ENCODE data around the gene CEP162.
"Not testable (repeated sequence)": the region's sequence is repeated elsewhere in the genome, so short reads cannot be mapped to it uniquely, and the experiment has no call there.

Gene CEP162

GRCh38 chr6:84150705-84151104, 76.7 kb downstream of the CEP162 start:
- DNase-seq = peak; percentile 54

- DNase-seq = no peak
These were observed 85.9 kb downstream of the CEP162 start for GRCh38 chr6:84141521-84141920.

GRCh38 chr6:84139311-84139710, 88.1 kb downstream of the CEP162 start:
- DNase-seq = no peak

DNA sequence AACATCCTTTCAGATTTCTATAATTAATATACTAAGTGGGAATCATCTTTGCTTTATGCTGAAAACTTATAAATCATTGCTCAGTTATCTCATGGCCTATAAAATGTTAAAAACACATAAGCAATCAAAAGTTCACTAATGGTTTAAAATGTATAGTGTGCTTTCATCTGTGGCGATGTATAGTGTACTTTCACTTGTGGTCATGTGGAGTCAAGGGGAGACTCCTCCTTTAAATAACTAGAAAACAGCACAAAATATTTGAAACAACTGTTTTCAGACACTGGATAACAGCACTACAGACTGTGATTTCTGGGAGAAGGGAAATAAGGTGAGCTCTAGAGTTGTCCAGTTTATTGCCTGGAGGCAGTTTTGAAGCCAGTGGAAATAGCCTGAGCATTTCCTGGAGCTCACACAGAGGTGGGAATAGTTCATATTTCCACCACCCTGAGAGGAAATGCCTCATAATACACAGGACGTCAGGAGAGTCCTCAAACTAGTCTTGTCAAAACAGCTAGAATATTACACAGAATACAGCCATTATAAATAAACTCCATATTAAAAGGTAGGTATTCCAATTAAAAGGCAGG, 89.4 kb downstream of the CEP162 start:
- DNase-seq = no peak

- DNase-seq = peak; percentile 83
These were observed 90.4 kb downstream of the CEP162 start for GRCh38 chr6:84137051-84137375.

DNA sequence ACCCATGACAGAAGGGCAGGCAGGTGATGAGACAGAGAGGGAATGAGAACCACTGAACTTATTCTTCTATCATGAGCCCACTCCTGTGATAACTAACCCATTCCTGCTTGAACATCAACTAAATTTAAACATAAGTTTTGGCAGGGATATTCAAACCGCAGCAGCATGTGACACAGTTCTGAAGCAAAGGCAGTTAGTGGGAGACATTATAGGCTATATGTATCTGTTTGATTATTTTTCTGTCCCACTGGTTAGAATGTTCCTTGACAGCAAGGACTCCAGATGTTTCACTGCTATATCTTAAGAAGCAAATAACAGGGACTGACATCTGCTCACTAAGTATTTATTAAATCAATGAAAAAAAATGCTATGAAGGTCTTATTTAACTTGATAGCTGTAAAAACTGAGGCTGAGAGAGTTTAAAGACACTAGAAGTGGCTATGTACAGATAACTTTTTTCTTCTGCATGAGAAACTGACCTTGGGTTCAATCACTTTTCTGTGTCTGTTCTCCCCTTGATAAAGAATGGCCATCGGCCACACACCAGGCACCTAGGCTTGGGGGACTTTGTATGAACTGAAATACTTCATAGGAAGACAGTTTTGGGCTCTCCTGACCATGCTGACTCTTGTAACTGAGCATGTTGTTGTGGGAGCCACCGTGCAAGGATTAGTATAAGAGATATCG, 90.9 kb downstream of the CEP162 start:
- no peak for DNase-seq

DNA sequence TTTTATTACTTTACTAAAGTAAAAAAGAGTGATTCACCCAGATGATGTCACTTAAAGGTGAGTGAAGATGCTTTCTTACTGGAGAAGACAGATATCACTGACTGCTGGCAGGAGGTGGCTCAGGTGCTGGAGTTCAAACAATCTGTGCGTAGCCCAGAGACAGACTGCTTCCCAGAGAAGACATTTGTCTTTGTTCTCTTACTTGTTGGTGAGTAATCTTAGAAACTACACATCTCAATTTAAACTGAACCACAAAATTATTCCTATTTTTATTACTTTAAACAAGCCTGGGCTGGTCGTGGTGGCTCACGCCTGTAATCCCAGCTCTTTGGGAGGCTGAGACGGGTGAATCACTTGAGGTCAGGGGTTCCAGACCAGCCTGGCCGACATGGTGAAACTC, 92.2 kb downstream of the CEP162 start:
- DNase-seq = no peak

DNA sequence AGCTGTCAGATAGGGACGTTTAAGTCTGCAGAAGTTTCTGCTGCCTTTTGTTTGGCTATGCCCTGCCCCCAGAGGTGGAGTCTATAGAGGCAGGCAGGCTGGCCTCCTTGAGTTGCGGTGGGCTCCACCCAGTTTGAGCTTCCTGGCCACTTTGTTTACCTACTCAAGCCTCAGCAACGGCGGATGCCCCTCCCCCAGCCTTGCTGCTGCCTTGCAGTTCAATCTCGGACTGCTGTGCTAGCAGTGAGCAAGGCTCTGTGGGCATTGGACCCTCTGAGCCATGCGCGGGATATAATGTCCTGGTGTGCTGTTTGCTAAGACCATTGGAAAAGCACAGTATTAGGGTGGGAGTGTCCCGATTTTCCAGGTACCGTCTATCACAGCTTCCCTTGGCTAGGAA, 94.1 kb downstream of the CEP162 start:
- DNase-seq = not testable (repeated sequence)

DNA sequence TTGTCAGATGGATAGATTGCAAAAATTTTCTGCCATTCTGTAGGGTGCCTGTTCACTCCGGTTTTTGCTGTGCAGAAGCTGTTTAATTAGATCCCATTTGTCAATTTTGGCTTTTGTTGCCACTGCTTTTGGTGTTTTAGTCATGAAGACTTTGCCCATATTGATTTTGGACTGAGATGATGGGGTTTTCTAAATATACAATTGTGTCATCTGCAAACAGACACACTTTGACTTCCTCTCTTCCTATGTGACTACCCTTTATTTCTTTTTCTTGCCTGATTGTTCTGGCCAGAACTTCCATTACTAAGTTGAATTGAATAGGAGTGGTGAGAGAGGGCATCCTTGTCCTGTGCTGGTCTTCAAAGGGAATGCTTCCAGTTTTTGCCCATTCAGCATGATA, 97.9 kb downstream of the CEP162 start:
- DNase-seq = not testable (repeated sequence)

- no peak for DNase-seq
These were observed 104.3 kb downstream of the CEP162 start for GRCh38 chr6:84123186-84123585.

- no peak for DNase-seq
These were observed 108.2 kb downstream of the CEP162 start for GRCh38 chr6:84119277-84119676.

DNA sequence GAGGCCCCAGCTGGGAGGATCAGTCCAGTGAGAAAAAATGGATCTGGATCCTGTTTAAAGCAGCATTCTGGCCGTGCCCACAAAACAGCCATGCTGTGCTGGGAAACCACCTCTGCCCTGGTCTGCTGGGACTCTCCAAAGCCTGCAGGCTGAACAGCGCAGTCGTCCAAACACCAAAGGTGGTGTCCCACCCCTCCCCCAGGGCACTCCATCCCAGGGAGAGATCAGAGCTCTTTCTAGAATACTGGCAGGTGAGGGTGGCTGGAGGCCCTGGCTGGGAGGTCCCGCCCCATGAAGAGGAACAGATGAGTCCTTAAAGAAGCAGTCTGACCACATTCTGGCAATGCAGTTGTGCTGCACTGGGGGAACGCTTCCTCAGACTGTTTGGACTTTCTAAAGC, 109.3 kb downstream of the CEP162 start:
- no peak for DNase-seq

DNA sequence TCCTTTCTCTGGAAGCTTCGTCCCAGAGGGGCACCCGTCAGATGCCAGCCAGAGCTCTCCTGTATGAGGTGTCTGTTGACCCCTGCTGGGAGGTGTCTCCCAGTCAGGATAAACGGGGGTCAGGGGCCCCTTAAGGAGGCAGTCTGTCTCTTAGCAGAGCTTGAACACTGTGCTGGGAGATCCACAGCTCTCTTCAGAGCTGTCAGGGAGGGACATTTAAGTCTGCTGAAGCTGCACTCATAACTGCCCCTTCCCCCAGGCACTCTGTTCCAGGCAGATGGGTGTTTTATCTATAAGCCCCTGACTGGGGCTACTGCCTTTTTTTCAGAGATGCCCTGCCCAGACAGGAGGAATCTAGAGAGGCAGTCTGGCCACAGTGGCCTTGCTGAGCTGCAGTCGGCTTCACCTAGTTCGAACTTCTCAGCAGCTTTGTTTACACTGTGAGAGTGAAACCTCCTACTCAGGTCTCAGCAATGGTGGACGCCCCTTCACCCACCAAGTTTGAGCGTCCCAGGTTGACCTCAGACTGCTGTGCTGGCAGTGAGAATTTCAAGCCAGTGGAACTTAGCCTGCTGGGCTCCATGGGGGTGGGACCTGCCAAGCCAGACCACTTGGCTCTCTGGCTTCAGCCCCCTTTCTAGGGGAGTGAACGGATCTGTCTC, 112.4 kb downstream of the CEP162 start:
- DNase-seq = not testable (repeated sequence)

DNA sequence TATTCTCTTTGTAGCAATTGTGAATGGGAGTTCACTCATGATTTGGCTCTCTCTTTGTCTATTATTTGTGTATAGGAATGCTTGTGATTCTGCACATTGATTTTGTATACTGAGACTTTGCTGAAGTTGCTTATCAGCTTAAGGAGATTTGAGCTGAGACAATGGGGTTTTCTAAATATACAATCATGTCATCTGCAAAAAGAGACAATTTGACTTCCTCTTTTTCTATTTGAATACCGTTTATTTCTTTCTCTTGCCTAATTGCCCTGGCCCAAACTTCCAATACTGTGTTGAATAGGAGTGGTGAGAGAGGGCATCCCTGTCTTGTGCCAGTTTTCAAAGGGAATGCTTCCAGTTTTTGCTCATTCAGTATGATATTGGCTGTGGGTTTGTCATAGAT, 116.1 kb downstream of the CEP162 start:
- DNase-seq = not testable (repeated sequence)

- DNase-seq = no peak
These were observed 119.9 kb downstream of the CEP162 start for GRCh38 chr6:84107495-84107894.

GRCh38 chr6:84105215-84105924, 122.1 kb downstream of the CEP162 start:
- peak; percentile 50 for DNase-seq

- DNase-seq = peak; percentile 49
These were observed 124.4 kb downstream of the CEP162 start for GRCh38 chr6:84103029-84103428.

DNA sequence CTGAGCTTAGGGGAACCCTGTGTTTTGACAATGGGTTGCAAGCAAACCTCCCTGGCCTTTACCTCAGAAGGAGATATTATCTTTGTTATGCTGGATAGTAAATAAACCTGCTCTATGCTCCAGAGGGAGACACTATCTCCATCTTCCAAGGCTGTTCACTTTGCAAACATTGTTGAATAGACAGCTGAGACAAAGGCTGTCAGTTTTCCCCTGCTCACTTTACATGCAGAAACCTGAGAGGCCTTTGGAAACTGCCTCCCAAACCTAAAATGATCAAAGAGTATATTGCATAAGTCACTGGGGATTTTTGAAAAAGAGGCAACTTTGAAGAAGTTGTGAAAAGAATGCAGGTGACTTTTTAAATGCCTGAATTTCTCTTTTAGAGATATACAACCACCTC, 132.3 kb downstream of the CEP162 start:
- DNase-seq = no peak

DNA sequence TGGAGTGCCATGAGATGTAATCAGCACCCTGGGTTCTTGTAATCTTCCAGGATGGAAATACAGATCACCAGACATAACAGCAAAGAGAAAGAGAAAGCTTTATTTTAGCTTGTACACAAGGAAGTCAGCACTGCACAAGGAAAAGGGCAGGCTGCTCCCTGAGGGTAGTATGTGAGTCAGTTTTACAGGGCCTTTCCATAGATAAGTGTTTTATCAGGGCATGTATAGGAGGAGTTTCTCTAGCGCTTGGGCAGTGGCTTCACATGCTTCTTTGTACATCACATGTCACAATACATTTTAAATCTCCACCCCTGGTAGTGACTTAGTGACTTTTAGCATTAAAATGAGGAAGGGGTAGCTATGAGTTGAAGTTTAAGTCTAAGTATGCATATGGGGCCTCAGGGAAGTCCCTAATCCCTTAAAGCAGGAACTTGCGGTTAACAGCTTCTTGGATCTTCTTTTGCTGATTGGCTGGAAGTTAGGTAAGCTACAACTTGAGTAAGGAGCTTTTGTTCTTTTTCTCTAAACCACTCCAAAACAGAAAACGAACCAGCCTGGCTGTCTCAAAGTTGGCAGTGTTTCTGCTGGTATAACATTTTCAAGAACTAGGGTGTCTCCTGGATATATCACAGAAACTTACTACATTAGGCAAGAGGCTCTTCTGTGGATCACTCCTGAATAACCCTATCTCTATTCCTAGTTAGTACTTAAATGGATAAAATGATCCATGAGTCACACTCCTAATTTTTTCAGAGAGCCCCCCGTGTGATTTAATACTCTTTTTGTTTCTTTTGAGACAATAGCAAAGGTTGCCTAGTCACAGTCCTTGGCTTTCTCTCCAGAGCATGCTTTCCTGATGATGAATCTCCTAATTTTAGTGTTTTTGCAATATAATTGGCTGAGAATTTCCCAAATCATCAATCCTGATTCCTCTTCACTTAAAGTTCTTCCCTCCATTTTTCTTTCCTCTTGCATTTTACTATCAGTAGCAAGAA, 133.7 kb downstream of the CEP162 start:
- peak; percentile 18 for DNase-seq

GRCh38 chr6:84089552-84089951, 137.9 kb downstream of the CEP162 start:
- DNase-seq = no peak

DNA sequence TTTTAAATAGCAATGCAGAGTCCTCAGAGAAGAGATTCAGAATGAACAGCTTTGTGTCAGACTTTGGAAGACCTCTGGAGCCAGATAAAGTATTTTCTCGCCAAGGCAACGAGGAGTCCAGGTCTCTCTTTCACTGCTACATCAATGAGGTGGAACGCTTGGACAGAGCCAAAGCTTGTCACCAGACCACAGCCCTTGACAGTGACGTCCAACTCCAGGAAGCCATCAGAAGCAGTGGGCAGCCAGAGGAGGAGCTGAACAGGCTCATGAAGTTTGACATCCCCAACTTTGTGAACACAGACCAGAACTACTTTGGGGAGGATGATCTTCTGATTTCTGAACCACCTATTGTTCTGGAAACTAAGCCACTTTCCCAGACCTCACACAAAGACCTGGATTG, 138.4 kb downstream of the CEP162 start:
- DNase-seq = no peak

Data from fibroblast of skin of back (primary cell).